AG04450 (cell line): ENCODE data around the gene SS18L1. TPM values are rescaled to one million over a fixed set of nuclear protein-coding genes. Genes with fewer than 3 reads are reported as not detected.

Experiments
- CTCF ChIA-PET: fragments of 300-600, 350-600 bp; formaldehyde crosslinking; extraction: SDS; loops from one replicate; lab custom pipeline; 2022; ENCODE audit warnings: antibody characterized with exemption, inconsistent platforms; lab: Charles Lee
- POLR2A ChIA-PET: fragments of 350-600 bp; formaldehyde crosslinking; extraction: SDS; loops from one replicate; lab custom pipeline; 2021; ENCODE audit warnings: antibody characterized with exemption, inconsistent platforms; lab: Yijun Ruan, JAX
- DNase-seq: peaks from one replicate; pipeline ENCODE4 v3.0.0-alpha.2; 2011; ENCODE audit warnings: low read depth, low spot score
- H3K27ac ChIP-seq: one replicate; pipeline ENCODE4 v1.5.1; 2012; ENCODE audit warnings: low read depth, low read length, control low read depth
- H3K27me3 ChIP-seq: one replicate; pipeline ENCODE4 v1.6.0; 2012; ENCODE audit warnings: low read length; ENCODE audit not compliant: control insufficient read depth, insufficient read depth
- H3K4me3 ChIP-seq: 2 replicates; pipeline ENCODE4 v1.5.1; 2011; ENCODE audit warnings: mild to moderate bottlenecking, low read depth, low read length, control low read depth
- H3K9me3 ChIP-seq: 2 replicates; pipeline ENCODE4 v1.5.1; 2012; ENCODE audit warnings: low read length; ENCODE audit not compliant: control insufficient read depth, insufficient read depth
- polyA plus RNA-seq: library from polyadenylated mRNA; depleted of rRNA; stranded (reverse); fragments of >200 nt; gene quantifications from 2 replicates; pipeline ENCODE4 v1.2.3, GENCODE V29; 2011
- TF ChIP-seq, protein P1 (sequence below): IDR thresholded peaks from 2 replicates; pipeline ENCODE4 v1.5.1; 2011; ENCODE audit warnings: low read depth, low read length, control low read depth, inconsistent platforms

Gene SS18L1
- polyA plus RNA-seq, 1 experiment = 6.8 TPM

DNA sequence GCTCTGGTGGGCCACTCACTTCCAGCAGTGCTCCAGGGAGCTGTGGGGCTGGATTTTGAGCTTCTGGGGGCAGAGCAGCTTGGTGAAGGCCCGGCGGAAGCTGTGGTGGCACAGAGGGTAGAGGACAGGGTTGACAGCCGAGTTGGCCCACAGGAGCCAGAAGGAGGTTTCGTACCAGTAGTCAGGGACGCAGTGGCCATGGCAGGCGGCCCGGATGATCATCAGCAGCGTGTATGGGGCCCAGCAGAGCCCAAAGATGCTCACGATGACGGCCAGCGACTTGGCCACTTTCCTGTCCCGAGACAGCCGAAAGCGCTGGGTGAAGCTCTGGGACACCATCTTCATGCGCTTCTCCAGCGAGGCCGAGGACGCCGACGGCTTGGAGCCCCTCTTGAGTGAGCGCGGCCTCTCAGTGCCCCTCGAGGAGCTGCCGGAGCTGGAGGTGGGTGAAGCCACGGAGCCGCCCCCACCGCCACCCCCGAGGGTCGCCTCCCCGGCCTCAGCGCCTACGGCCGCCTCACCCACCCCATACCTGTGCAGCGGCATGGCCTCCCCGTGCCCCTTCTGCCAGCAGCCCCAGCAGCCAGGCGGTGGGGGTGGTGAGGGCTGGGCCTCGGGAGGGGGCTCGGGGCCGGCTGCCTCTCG, 72.5 kb downstream of the SS18L1 start:
- H3K27me3 ChIP-seq = peaks cover 55% of the 10 kb centered on the region
- no peak overlapping the region for H3K27ac ChIP-seq
- DNase-seq = no peak
- H3K4me3 ChIP-seq = no peak overlapping the region
- ChIA-PET POLR2A (no interaction called here), CTCF (no interaction called here)
- H3K9me3 ChIP-seq = no peaks in the 10 kb centered on the region; the same call in 1 of the 2 replicates
- TF ChIP-seq, protein P1, sequence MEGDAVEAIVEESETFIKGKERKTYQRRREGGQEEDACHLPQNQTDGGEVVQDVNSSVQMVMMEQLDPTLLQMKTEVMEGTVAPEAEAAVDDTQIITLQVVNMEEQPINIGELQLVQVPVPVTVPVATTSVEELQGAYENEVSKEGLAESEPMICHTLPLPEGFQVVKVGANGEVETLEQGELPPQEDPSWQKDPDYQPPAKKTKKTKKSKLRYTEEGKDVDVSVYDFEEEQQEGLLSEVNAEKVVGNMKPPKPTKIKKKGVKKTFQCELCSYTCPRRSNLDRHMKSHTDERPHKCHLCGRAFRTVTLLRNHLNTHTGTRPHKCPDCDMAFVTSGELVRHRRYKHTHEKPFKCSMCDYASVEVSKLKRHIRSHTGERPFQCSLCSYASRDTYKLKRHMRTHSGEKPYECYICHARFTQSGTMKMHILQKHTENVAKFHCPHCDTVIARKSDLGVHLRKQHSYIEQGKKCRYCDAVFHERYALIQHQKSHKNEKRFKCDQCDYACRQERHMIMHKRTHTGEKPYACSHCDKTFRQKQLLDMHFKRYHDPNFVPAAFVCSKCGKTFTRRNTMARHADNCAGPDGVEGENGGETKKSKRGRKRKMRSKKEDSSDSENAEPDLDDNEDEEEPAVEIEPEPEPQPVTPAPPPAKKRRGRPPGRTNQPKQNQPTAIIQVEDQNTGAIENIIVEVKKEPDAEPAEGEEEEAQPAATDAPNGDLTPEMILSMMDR = no peak

DNA sequence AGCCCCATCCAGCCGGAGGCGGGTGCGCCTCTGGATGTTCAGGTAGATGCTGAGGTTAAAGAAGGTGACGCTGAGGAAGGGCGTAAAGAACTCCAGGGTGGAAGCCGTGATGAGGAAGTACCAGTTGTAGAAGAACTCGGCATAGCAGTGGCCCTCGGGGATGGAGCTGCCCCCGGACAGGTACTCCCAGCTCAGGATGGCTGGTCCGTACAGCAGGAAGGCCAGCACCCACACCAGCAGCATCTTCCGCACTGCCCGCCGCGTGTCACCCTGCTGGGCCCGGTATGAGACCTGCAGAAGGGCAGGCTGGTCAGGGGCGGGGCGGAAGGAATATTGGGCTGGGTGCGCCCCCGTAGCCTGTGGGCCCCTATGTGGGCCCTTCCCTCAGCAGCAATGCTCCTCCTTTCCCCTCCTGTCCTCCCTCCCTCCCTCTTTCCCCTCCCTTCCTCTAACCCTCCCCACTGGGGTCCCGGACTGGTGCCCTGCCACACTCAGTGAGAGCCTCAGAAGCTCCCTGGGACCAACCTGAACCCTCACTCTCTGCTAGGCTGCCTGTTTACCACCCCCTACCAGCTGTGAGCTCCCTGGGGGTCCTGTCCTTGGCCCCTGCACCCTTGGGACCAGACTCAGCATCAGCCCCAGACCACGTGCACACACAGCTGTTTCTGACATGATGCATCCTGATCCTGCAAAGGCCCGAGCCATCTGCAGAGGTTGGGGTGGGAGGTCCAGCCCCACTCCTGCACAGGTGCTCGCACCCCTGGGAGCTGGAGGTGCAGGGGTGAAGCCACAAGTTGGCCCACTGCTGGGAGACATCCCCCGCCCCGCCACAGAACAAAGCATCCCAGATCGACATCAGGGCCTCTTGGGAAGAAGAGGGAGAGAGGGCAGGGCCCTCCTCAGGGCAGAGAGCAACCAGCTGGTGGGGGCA, 73.3 kb downstream of the SS18L1 start:
- DNase-seq = no peak
- Histone ChIP-seq H3K9me3 (no peaks in the 10 kb centered on the region; the same call in 1 of the 2 replicates), H3K27ac (no peak overlapping the region), H3K4me3 (no peak overlapping the region), H3K27me3 (peaks cover 57% of the 10 kb centered on the region)
- CTCF ChIA-PET = no interaction called here
- TF ChIP-seq, protein P1 = no peak
- POLR2A ChIA-PET = no interaction called here

DNA sequence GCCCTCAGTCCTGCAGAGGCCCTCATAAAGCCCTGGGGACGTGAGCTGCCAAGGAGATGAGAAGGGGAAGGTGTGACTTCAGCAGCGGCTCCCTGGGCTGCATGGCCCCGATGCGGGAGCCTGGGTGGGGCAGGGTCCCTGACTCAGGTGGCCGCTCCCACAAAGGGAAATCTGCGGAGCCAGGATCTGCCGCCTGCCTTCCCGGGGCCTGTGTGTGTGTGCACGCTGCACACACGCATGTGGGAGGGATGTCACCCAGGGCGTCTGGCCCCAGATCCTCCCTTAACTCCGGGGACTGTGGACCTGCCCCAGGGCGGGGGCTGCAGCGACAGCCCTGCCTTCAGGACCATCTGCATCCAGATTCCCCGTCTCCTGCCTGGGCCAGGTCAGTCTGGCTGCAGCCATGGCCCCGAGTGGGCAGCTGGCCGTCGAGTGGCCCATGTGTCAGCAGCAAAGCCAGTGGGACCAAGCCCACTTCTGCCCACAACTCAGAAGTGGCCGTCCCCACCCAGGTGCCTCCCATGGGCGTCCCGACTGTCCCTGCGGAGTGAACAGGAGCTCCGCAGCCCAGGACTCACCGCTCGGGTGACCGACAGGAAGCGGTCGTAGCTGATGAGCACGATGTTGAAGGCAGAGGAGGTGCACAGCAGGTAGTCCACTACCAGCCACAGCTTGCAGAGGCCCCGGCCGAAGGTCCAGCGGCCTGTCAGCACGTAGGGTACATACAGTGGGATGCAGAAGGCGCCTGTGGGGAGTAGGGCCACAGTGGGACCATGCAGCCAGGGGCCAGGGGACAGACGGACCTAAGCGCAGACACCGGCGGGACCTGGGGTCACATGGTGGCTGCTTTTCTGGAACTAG, 74.6 kb downstream of the SS18L1 start:
- peaks cover 66% of the 10 kb centered on the region for H3K27me3 ChIP-seq
- TF ChIP-seq, protein P1 = no peak
- H3K4me3 ChIP-seq = no peak overlapping the region
- DNase-seq = no peak
- ChIA-PET CTCF (no interaction called here), POLR2A (no interaction called here)
- H3K27ac ChIP-seq = no peak overlapping the region
- H3K9me3 ChIP-seq = no peaks in the 10 kb centered on the region; the same call in 1 of the 2 replicates

DNA sequence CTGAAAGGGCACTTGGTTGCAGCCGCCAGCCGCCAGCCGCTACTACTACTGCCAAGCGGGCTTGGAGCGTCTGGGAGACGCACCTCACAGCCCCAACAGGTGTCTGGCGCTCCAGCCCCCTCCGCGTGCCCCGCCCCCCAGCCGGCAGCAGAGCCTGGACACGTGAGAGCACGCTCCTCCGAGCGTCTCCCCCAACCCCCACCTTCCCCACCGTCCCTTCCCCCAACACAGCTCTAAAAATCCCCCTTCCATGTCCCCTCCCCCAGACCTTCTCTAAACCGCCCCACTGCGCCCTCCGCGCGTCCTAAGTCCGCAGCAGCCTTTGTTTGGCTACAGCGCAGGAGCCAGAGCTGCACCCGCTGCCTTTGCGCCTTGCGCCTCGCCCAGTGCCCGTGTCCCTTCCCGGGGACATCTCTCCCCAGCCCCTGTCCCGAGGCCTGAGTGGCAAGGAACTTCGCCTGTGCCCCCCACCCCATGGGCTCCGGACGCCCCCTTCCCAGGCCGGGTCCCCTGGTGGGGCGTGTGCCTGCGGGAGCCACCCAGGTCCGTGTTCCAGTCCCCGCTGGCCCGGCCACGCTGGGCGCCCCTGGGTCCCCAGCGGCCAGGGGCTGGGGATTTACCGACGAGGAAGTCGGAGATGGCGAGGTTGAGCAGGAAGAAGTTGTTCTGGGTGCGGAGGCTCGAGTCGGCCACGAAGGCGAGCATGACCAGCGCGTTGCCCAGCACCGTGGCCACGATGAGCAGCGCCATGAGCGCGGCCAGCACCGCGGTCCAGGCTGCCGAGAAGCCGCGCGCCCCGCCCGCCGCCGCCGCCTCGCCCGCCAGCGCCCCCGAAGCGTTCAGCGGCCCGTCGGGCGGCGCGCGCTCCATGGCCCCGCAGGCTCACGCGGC, 75.8 kb downstream of the SS18L1 start:
- Histone ChIP-seq H3K27ac (no peak overlapping the region), H3K9me3 (no peaks in the 10 kb centered on the region; the same call in 1 of the 2 replicates), H3K4me3 (no peak overlapping the region), H3K27me3 (peaks cover 76% of the 10 kb centered on the region)
- DNase-seq = no peak
- ChIA-PET POLR2A (no interaction called here), CTCF (no interaction called here)
- TF ChIP-seq, protein P1 = no peak
